Stomach (tissue), 4 donors: ENCODE data around the gene MTCL3.

Source experiments
- EP300 ChIP-seq: sonication (generic); formaldehyde crosslinking; IDR thresholded peaks from one replicate; pipeline ENCODE4 v1.6.1; 2017; ENCODE audit warnings: antibody characterized with exemption
- POLR2A ChIP-seq, 4 donors: fragments of 450-650 bp; IDR thresholded peaks; one replicate each; pipeline ENCODE4 v1.6.1; 2016; ENCODE audit warnings: antibody characterized with exemption in 4 of 4, control low read depth in 2 of 4, mild to moderate bottlenecking in 1 of 4, moderate library complexity in 1 of 4
- POLR2AphosphoS5 ChIP-seq, 3 donors: sonication (generic); formaldehyde crosslinking; IDR thresholded peaks; one replicate each; pipeline ENCODE4 v1.6.1; 2016; ENCODE audit warnings: antibody characterized with exemption in 3 of 3
- TF ChIP-seq, protein P1 (sequence below), 7 experiments: fragments of 450-650 bp in 4 of 7; fragments of 200-600 bp in 3 of 7; sonication (generic) in 3 of 7; IDR thresholded peaks; one replicate each; pipeline ENCODE4 v1.5.1; 2016 to 2019; ENCODE audit warnings: antibody characterized with exemption in 7 of 7, control low read depth in 2 of 7, mild to moderate bottlenecking in 1 of 7

DNA sequence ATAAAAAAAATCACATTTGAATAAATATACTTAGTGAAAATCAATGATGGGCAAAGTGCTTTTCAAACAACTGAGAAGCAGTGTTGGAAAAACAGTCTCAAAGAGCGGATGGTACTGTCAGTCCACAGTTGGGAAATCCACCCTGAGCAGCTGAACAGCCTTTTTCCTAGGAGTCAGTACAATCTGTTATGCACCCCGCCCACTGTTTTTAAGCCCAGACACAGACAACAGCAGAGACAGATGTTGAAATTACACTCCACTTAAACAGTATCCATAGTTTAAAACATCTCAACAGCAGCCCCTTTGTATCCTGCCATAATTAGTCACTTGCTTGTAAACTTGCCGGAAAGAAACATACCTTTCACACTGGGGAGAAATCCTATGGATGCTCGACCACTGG, 60.3 kb downstream of the MTCL3 start:
- TF ChIP-seq POLR2A (IDR thresholded peaks at IDR 0.05) (no peak), EP300 (no peak), POLR2AphosphoS5 (IDR thresholded peaks at IDR 0.05) (no peak)
- TF ChIP-seq, protein P1, sequence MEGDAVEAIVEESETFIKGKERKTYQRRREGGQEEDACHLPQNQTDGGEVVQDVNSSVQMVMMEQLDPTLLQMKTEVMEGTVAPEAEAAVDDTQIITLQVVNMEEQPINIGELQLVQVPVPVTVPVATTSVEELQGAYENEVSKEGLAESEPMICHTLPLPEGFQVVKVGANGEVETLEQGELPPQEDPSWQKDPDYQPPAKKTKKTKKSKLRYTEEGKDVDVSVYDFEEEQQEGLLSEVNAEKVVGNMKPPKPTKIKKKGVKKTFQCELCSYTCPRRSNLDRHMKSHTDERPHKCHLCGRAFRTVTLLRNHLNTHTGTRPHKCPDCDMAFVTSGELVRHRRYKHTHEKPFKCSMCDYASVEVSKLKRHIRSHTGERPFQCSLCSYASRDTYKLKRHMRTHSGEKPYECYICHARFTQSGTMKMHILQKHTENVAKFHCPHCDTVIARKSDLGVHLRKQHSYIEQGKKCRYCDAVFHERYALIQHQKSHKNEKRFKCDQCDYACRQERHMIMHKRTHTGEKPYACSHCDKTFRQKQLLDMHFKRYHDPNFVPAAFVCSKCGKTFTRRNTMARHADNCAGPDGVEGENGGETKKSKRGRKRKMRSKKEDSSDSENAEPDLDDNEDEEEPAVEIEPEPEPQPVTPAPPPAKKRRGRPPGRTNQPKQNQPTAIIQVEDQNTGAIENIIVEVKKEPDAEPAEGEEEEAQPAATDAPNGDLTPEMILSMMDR (IDR thresholded peaks at IDR 0.05): no peak
